GM12865 (cell line): ENCODE results near the gene ELMO1.

Source experiments
- DNase-seq: peaks from one replicate; pipeline ENCODE4 v3.0.0; 2010; ENCODE audit warnings: low read depth
- H3K4me3 ChIP-seq: 2 replicates; pipeline ENCODE4 v1.5.1; 2011; ENCODE audit warnings: mild to moderate bottlenecking, low read depth, low read length, control low read depth
- TF ChIP-seq, protein P1 (sequence below): IDR thresholded peaks from 2 replicates; pipeline ENCODE4 v1.5.1; 2011; ENCODE audit warnings: low read length, control low read depth, low read depth, inconsistent platforms; ENCODE audit not compliant: insufficient read depth; ENCODE audit errors: missing control alignments

The ELMO1 gene

GRCh38 chr7:37482505-37482904, 33.8 kb upstream of the ELMO1 start:
- DNase-seq, result no peak
- no peak overlapping the region for H3K4me3 ChIP-seq
- TF ChIP-seq, protein P1, sequence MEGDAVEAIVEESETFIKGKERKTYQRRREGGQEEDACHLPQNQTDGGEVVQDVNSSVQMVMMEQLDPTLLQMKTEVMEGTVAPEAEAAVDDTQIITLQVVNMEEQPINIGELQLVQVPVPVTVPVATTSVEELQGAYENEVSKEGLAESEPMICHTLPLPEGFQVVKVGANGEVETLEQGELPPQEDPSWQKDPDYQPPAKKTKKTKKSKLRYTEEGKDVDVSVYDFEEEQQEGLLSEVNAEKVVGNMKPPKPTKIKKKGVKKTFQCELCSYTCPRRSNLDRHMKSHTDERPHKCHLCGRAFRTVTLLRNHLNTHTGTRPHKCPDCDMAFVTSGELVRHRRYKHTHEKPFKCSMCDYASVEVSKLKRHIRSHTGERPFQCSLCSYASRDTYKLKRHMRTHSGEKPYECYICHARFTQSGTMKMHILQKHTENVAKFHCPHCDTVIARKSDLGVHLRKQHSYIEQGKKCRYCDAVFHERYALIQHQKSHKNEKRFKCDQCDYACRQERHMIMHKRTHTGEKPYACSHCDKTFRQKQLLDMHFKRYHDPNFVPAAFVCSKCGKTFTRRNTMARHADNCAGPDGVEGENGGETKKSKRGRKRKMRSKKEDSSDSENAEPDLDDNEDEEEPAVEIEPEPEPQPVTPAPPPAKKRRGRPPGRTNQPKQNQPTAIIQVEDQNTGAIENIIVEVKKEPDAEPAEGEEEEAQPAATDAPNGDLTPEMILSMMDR, result no peak

GRCh38 chr7:37481722-37482288, 33.1 kb upstream of the ELMO1 start:
- no peak overlapping the region for H3K4me3 ChIP-seq
- DNase-seq, result no peak
- TF ChIP-seq, protein P1, result no peak

DNA sequence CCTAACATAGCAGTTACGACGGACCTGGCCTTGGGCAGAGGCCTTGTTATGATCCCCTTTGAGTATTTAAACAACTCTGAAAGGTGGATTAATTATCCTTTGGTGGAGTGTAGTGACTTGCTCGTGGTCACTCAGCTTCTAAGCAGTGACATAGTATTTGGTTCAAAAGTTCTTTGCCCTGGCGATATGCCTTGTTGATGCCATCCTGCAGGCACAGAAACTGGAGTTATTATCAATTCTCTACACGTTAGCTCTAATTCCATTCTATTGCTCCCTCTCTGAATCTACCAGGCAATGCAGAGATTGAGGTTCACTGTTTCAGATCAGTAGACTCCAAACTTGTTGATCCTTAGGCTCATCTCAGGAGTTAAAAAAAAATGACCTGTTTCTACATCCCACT, 32.5 kb upstream of the ELMO1 start:
- H3K4me3 ChIP-seq, result no peak overlapping the region
- no peak for DNase-seq
- TF ChIP-seq, protein P1, result no peak

DNA sequence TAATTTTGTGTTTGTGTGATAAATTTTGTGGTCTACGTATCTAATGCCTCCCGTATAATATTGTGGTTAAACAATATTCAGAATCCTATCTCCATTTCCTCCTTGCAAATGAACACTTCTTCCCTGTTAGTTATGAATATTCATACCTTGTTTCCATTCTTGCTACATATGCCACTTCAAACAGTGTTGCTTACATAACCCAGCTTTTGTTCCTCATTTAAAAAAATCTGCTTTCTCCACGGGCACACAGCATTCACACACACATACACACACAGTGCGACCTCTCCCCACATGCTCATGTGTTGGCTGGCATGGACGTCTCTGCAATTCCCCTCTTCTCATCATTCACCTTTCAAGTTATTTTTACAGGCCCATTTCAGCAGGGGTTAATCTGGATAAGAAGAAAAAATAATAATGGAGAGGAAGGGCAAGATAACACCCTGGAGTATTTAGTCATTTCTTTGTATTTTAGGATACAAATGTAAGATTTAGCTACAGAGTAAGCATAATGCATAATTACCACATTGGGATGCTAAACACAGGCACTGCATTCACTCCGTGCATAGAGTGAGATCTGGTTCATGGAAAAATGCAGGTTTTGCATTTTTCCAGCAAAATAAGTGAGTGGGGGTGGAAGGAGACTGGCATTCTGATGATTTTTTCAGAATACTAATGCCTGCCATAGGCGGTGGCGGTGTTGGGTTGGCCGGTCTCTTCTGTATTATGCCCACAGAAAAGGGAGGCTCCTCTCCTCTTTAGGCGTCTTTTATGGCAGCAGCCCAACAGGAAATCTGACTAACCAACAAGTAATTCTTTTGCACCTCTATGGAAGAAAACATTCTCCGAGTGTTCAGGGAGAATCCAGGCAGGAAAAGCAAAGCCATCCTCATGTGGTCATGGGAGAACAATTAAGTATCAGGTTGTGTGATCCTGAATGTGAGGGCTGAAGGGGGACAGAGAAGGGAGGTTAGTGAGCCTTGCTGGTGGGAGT, 31.7 kb upstream of the ELMO1 start:
- no peak for DNase-seq
- TF ChIP-seq, protein P1, result no peak
- H3K4me3 ChIP-seq, result no peak overlapping the region

DNA sequence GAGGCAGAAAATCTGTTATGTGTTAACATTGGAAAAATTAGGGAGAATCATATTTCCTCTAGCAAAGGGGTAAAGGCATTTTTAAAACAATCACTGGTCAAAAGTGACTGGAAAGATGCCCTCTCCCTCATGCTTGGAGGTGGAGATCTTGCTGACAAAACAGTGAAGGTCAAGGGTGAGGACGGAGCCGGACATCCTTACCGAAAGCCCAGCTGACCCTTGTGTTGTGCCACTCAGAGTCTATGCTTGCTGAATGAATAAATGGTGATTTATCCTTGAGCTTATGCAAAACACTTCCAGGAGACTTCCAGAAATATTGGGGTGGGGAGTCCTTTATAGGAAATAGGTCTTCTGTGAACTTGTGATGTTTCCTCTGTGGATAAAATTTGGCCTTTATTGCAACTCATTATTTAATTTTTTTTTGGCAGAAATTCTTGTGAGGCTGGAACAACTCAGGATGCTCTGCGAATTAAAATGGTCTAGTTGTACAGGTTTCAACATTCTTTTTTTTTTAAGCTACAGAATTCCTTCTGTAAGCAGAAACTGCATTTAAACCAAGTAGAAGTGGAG, 28.3 kb upstream of the ELMO1 start:
- TF ChIP-seq, protein P1, result no peak
- no peak overlapping the region for H3K4me3 ChIP-seq
- DNase-seq, result no peak

DNA sequence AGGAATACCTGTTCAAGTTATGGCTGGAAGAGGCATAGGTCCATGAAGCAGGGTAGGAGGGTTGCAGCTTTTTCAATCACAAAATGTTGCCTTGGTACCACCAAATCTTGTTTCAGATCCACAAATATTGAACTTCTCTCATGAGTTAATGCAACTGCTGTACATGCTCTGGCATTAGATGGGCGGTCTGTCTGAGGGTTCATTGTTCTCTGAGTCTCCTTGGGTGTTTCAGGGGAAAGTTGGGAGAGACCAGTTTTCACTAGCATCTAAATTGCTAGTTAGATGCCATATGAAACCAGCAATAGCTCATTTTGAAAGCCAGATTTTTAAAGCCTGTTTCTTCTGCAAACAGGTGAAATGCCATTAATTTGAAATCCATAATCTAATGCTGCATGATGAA, 27.8 kb upstream of the ELMO1 start:
- TF ChIP-seq, protein P1, result no peak
- H3K4me3 ChIP-seq, result no peak overlapping the region
- no peak for DNase-seq

GRCh38 chr7:37475646-37476045, 27.0 kb upstream of the ELMO1 start:
- no peak overlapping the region for H3K4me3 ChIP-seq
- TF ChIP-seq, protein P1, result no peak
- DNase-seq, result no peak
